HepG2 (cell line): ENCODE data around the gene EFL1. TPM values are rescaled to one million over a fixed set of nuclear protein-coding genes. Genes with fewer than 3 reads are reported as not detected.

ENCODE experiments used
- FOXK2 ChIP-seq: fragments of 450-650 bp; IDR thresholded peaks from 2 replicates; pipeline ENCODE4 v1.6.1; 2016
- HIVEP1 ChIP-seq: sonication (generic); formaldehyde crosslinking; IDR thresholded peaks from 2 replicates; pipeline ENCODE4 v1.4.0; 2020; ENCODE audit warnings: mild to moderate bottlenecking, missing genetic modification reagents
- RARG ChIP-seq: sonication (generic); formaldehyde crosslinking; IDR thresholded peaks from 2 replicates; pipeline ENCODE4 v1.4.0; 2020; ENCODE audit warnings: low read depth, mild to moderate bottlenecking, missing genetic modification reagents
- TBL1XR1 ChIP-seq: fragments of 150-350 bp; IDR thresholded peaks from 2 replicates; pipeline ENCODE4 v1.6.1; 2014; ENCODE audit warnings: borderline replicate concordance, low read length; ENCODE audit not compliant: partially characterized antibody
- TBX2 ChIP-seq: sonication (generic); formaldehyde crosslinking; IDR thresholded peaks from 2 replicates; pipeline ENCODE4 v1.5.0; 2020; ENCODE audit warnings: missing genetic modification reagents, mild to moderate bottlenecking, borderline replicate concordance
- ZNF256 ChIP-seq: sonication (generic); formaldehyde crosslinking; conservative IDR thresholded peaks from 2 replicates; pipeline ENCODE4 v1.4.0; 2020; ENCODE audit warnings: missing genetic modification reagents
- ZNF570 ChIP-seq: sonication (generic); formaldehyde crosslinking; IDR thresholded peaks from 2 replicates; pipeline ENCODE4 v1.4.0; 2020; ENCODE audit warnings: mild to moderate bottlenecking, missing genetic modification reagents, borderline replicate concordance
- ZNF75D ChIP-seq: sonication (generic); formaldehyde crosslinking; IDR thresholded peaks from 2 replicates; pipeline ENCODE4 v1.8.1; 2023; ENCODE audit warnings: missing genetic modification reagents, mild to moderate bottlenecking, borderline replicate concordance
- ZNF761 ChIP-seq: sonication (generic); formaldehyde crosslinking; conservative IDR thresholded peaks from 2 replicates; pipeline ENCODE4 v1.4.0; 2020; ENCODE audit warnings: mild to moderate bottlenecking, missing genetic modification reagents
- polyA plus RNA-seq, 8 experiments: library from polyadenylated mRNA; depleted of rRNA in 3 of 8; stranded (reverse) in 7 of 8; unstranded in 1 of 8; fragments of >200 nt; fragmentation: Illumina TruSeq in 4 of 8; extraction: Trizol in 4 of 8; gene quantifications; 2 replicates each; pipeline versions ENCODE4 v1.2.1 to v1.2.3, GENCODE V29; 2011 to 2016; ENCODE audit warnings: low read depth in 4 of 8, missing spikeins in 1 of 8, mixed read lengths in 1 of 8; ENCODE audit not compliant: insufficient read depth in 1 of 8
- total RNA-seq, 5 experiments: library from RNA; depleted of rRNA; stranded (reverse); fragments of >200 nt; fragmentation: Illumina TruSeq; extraction: Trizol; gene quantifications; 2 replicates each; pipeline ENCODE4 v1.2.3, GENCODE V29; 2016; ENCODE audit warnings: low read depth in 1 of 5
- TF ChIP-seq, protein P1 (sequence below): sonication (generic); formaldehyde crosslinking; conservative IDR thresholded peaks from 2 replicates; pipeline ENCODE4 v1.4.0; 2020; ENCODE audit warnings: missing genetic modification reagents
- TF ChIP-seq, protein P2 (sequence below): sonication (generic); formaldehyde crosslinking; IDR thresholded peaks from 2 replicates; pipeline ENCODE4 v1.8.1; 2022; ENCODE audit warnings: mild to moderate bottlenecking, missing genetic modification reagents
- TF ChIP-seq, protein P3 (sequence below): sonication (generic); formaldehyde crosslinking; IDR thresholded peaks from 2 replicates; pipeline ENCODE4 v1.5.1; 2020; ENCODE audit warnings: mild to moderate bottlenecking, missing genetic modification reagents, moderate library complexity
- TF ChIP-seq, protein P4 (sequence below): sonication (generic); formaldehyde crosslinking; IDR thresholded peaks from 2 replicates; pipeline ENCODE4 v1.4.0; 2020; ENCODE audit warnings: missing genetic modification reagents
- TF ChIP-seq, protein P5 (sequence below): sonication (generic); formaldehyde crosslinking; IDR thresholded peaks from 2 replicates; pipeline ENCODE4 v1.4.0; 2020; ENCODE audit warnings: missing genetic modification reagents
- TF ChIP-seq, protein P6 (sequence below): sonication (generic); formaldehyde crosslinking; conservative IDR thresholded peaks from 2 replicates; pipeline ENCODE4 v1.4.0; 2020; ENCODE audit warnings: missing genetic modification reagents
- TF ChIP-seq, protein P7 (sequence below): sonication (generic); IDR thresholded peaks from 2 replicates; pipeline ENCODE4 v1.6.1; 2016; ENCODE audit warnings: low read depth, borderline replicate concordance

The EFL1 gene
- total and polyA plus RNA-seq, 2 of the 13 experiments (the other 11 are each of a cell fraction or from before 2014, with no cell fraction given): 6.4 to 12.0 TPM

DNA sequence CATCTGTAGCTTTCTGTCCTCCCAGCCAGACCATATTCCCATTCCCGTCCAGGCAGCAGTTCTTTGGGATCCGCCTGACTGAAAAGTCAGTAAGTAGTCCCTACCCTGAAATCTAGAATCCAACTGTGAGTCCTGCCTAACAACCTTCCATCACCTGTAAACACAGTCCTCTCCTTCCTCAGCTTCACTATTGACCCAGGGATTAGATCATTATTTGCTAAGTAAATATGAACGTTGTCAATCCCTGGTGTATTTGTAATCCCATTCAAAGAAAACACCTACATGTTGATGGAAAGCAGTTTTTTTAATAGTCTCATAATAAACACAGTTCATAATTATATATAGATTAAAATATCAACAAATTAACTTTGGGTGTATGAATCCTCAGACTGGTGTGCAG is 816 bp upstream of the EFL1 start (continued):
- TF ChIP-seq, protein P1, sequence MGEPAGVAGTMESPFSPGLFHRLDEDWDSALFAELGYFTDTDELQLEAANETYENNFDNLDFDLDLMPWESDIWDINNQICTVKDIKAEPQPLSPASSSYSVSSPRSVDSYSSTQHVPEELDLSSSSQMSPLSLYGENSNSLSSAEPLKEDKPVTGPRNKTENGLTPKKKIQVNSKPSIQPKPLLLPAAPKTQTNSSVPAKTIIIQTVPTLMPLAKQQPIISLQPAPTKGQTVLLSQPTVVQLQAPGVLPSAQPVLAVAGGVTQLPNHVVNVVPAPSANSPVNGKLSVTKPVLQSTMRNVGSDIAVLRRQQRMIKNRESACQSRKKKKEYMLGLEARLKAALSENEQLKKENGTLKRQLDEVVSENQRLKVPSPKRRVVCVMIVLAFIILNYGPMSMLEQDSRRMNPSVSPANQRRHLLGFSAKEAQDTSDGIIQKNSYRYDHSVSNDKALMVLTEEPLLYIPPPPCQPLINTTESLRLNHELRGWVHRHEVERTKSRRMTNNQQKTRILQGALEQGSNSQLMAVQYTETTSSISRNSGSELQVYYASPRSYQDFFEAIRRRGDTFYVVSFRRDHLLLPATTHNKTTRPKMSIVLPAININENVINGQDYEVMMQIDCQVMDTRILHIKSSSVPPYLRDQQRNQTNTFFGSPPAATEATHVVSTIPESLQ (CRISPR knock-in tag): no peak
- TF ChIP-seq TBX2 (CRISPR knock-in tag): peak; percentile 52; the same call in 1 of the 2 replicates
- TF ChIP-seq FOXK2: peak; percentile 81
- no peak for TF ChIP-seq ZNF761 (CRISPR knock-in tag)
- no peak for TF ChIP-seq ZNF256
- no peak for TF ChIP-seq ZNF570 (CRISPR knock-in tag)
- TF ChIP-seq HIVEP1: no peak
- TF ChIP-seq, protein P2, sequence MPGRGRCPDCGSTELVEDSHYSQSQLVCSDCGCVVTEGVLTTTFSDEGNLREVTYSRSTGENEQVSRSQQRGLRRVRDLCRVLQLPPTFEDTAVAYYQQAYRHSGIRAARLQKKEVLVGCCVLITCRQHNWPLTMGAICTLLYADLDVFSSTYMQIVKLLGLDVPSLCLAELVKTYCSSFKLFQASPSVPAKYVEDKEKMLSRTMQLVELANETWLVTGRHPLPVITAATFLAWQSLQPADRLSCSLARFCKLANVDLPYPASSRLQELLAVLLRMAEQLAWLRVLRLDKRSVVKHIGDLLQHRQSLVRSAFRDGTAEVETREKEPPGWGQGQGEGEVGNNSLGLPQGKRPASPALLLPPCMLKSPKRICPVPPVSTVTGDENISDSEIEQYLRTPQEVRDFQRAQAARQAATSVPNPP (CRISPR knock-in tag): no peak
- no peak for TF ChIP-seq ZNF75D (CRISPR knock-in tag)
- TF ChIP-seq, protein P3, sequence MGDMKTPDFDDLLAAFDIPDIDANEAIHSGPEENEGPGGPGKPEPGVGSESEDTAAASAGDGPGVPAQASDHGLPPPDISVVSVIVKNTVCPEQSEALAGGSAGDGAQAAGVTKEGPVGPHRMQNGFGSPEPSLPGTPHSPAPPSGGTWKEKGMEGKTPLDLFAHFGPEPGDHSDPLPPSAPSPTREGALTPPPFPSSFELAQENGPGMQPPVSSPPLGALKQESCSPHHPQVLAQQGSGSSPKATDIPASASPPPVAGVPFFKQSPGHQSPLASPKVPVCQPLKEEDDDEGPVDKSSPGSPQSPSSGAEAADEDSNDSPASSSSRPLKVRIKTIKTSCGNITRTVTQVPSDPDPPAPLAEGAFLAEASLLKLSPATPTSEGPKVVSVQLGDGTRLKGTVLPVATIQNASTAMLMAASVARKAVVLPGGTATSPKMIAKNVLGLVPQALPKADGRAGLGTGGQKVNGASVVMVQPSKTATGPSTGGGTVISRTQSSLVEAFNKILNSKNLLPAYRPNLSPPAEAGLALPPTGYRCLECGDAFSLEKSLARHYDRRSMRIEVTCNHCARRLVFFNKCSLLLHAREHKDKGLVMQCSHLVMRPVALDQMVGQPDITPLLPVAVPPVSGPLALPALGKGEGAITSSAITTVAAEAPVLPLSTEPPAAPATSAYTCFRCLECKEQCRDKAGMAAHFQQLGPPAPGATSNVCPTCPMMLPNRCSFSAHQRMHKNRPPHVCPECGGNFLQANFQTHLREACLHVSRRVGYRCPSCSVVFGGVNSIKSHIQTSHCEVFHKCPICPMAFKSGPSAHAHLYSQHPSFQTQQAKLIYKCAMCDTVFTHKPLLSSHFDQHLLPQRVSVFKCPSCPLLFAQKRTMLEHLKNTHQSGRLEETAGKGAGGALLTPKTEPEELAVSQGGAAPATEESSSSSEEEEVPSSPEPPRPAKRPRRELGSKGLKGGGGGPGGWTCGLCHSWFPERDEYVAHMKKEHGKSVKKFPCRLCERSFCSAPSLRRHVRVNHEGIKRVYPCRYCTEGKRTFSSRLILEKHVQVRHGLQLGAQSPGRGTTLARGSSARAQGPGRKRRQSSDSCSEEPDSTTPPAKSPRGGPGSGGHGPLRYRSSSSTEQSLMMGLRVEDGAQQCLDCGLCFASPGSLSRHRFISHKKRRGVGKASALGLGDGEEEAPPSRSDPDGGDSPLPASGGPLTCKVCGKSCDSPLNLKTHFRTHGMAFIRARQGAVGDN: no peak
- TF ChIP-seq, protein P4, sequence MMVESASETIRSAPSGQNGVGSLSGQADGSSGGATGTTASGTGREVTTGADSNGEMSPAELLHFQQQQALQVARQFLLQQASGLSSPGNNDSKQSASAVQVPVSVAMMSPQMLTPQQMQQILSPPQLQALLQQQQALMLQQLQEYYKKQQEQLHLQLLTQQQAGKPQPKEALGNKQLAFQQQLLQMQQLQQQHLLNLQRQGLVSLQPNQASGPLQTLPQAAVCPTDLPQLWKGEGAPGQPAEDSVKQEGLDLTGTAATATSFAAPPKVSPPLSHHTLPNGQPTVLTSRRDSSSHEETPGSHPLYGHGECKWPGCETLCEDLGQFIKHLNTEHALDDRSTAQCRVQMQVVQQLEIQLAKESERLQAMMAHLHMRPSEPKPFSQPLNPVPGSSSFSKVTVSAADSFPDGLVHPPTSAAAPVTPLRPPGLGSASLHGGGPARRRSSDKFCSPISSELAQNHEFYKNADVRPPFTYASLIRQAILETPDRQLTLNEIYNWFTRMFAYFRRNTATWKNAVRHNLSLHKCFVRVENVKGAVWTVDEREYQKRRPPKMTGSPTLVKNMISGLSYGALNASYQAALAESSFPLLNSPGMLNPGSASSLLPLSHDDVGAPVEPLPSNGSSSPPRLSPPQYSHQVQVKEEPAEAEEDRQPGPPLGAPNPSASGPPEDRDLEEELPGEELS (CRISPR knock-in tag): peak; percentile 96
- TF ChIP-seq, protein P5, sequence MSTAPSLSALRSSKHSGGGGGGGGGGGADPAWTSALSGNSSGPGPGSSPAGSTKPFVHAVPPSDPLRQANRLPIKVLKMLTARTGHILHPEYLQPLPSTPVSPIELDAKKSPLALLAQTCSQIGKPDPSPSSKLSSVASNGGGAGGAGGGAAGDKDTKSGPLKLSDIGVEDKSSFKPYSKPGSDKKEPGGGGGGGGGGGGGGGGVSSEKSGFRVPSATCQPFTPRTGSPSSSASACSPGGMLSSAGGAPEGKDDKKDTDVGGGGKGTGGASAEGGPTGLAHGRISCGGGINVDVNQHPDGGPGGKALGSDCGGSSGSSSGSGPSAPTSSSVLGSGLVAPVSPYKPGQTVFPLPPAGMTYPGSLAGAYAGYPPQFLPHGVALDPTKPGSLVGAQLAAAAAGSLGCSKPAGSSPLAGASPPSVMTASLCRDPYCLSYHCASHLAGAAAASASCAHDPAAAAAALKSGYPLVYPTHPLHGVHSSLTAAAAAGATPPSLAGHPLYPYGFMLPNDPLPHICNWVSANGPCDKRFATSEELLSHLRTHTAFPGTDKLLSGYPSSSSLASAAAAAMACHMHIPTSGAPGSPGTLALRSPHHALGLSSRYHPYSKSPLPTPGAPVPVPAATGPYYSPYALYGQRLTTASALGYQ (CRISPR knock-in tag): peak; percentile 96
- no peak for TF ChIP-seq RARG (CRISPR knock-in tag)
- TF ChIP-seq, protein P6, sequence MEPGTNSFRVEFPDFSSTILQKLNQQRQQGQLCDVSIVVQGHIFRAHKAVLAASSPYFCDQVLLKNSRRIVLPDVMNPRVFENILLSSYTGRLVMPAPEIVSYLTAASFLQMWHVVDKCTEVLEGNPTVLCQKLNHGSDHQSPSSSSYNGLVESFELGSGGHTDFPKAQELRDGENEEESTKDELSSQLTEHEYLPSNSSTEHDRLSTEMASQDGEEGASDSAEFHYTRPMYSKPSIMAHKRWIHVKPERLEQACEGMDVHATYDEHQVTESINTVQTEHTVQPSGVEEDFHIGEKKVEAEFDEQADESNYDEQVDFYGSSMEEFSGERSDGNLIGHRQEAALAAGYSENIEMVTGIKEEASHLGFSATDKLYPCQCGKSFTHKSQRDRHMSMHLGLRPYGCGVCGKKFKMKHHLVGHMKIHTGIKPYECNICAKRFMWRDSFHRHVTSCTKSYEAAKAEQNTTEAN (CRISPR knock-in tag): no peak
- TF ChIP-seq, protein P7, sequence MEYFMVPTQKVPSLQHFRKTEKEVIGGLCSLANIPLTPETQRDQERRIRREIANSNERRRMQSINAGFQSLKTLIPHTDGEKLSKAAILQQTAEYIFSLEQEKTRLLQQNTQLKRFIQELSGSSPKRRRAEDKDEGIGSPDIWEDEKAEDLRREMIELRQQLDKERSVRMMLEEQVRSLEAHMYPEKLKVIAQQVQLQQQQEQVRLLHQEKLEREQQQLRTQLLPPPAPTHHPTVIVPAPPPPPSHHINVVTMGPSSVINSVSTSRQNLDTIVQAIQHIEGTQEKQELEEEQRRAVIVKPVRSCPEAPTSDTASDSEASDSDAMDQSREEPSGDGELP: peak; percentile 49; the same call in 1 of the 2 replicates
- TF ChIP-seq TBL1XR1: peak; percentile 88
